GM18868 (cell line): ENCODE data around the gene DNAJB9.
"Not testable (repeated sequence)": the region's sequence is repeated elsewhere in the genome, so short reads cannot be mapped to it uniquely, and the experiment has no call there.

Experiments used
- ATAC-seq: cut with Tn5 transposase; IDR thresholded peaks from one replicate; pipeline ENCODE4 v1.9.1; 2021; ENCODE audit warnings: mild to moderate bottlenecking, moderate library complexity; ENCODE audit not compliant: unreplicated experiment

DNAJB9 gene

GRCh38 chr7:108569381-108570145 is at the start of gene DNAJB9, which contains the start of gene THAP5:
TSS of gene DNAJB9 (plus strand) at chr7:108569874. CDS start at chr7:108571727, 1,853 bp downstream.
TSS of gene THAP5 (minus strand) at chr7:108569706. CDS start at chr7:108569569, 137 bp downstream.
- peak; percentile 92 for ATAC-seq

GRCh38 chr7:108522780-108523179 is 46.9 kb upstream of the DNAJB9 start:
- no peak for ATAC-seq

DNA sequence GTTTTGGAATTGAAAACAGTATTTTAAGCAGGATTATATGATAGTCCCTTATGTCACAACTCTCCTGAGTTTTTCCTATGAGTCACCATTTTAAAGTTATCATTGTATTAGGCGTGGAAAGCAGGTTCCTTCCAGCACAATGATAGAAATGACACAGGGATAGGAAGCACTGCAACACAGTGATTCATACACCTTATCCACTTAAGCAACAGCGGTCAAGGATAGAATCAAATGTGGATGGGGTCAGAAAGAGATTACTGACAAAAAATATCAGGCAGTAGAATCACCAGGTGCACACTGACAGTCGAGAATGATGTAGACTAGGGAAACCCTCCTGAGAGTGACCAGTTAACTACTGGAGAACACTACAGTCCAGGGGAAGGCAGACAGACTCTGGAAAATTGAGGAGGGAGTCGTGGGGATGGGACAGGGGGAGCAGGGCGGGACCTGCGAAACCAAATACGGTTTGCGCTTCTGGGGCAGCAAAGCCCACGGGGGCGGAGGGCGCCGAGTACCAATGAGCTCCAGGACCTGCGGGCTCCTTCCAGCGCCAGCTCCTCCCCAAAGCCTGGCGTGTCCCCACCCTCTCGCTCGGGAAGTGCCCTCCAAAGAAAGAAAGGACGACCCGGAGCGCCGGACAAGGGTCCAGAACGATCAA is 44.2 kb upstream of the DNAJB9 start:
- peak; percentile 42 for ATAC-seq

- peak; percentile 91 for ATAC-seq
These were observed 43.5 kb upstream of the DNAJB9 start, which contains the start of gene PNPLA8 for GRCh38 chr7:108525985-108526767. TSS of gene PNPLA8 (minus strand) at chr7:108526135. CDS start at chr7:108515491, 10,644 bp downstream.

DNA sequence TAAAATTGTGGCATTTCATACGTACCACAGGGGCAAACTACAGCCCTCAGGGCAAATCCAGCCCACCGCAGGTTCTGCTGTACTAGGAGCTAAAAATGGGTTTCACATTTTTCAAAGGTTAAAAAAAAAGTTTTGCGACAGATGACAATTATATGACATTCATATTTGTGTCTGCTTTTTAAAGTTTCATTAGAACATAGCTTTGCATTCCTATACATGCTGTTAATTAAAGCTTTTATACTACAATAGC is 43.0 kb upstream of the DNAJB9 start:
- ATAC-seq = no peak

- ATAC-seq = no peak
These were observed 41.4 kb upstream of the DNAJB9 start for GRCh38 chr7:108528183-108528712.

DNA sequence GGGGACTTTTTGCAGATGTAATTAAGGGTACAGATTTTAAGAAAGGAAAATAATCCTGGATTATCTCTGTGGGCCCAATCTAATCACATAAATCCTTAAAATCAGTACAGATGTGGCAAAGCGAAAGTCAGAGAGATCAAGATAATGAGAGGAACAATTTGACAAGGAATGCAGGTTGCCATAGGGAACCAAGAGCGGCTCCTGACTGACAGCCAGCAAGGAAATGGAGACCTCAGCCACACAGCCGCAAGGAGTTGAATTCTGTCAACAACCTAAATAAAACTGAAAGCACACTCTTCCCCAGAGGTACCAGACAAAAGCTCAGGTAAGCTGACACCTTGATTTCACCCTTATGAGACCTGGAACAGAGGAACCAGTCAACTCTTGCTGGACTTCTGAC is 40.3 kb upstream of the DNAJB9 start:
- ATAC-seq = no peak

DNA sequence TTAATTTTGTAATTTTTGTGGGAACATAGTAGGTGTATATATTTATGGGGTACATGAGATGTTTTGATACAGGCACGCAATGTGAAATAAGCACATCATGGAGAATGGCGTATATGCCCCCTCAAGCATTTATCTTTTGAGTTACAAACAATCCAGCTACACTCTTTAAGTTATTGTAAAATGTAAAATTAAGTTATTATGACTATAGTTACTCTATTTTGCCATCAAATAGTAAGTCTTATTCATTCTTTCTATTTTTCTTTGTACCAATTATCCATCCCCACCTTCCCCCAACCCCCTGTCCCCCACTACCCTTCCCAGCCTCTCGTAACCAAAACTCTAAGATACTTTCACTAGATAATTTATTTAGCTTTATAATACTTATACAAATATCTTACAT is 36.0 kb upstream of the DNAJB9 start:
- ATAC-seq = no peak

- ATAC-seq = no peak
These were observed 34.4 kb upstream of the DNAJB9 start for GRCh38 chr7:108535257-108535656.

DNA sequence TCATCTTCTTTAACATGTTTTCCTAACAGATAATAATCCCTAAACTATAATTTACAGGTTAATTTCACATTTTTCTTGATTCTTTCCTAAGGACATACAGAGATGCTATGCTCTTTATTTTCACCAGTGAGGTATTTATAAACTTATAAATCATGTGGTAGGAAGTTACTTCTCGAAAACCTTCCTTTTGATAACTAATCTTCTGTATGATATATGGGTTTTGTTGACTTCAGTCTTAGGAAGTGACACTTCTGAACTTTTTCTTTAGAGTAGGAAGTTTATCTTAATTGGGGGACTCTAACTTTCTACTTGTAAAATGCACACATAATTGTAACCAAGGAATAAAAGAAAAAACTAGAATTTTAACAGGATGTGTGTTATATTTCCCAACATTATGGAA is 33.9 kb upstream of the DNAJB9 start:
- no peak for ATAC-seq

DNA sequence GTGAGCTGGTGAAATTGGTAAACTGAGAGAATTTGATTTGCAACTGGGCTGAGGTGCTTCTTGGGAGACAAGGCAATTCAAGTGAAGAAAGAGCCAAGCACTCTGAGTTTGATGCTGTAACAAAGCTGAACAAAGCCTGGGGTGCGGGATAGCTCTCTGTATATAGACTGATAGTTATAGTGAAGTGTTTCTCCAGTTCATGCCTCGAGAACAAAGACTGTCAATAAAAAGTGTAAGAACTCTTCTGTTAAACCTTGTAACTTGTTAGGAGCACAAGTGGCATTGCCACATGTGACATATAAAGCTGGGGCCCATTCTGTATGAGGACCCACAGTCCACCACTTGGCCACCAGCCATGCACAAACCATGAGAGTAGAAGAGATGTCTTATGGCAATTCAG is 32.4 kb upstream of the DNAJB9 start:
- no peak for ATAC-seq

DNA sequence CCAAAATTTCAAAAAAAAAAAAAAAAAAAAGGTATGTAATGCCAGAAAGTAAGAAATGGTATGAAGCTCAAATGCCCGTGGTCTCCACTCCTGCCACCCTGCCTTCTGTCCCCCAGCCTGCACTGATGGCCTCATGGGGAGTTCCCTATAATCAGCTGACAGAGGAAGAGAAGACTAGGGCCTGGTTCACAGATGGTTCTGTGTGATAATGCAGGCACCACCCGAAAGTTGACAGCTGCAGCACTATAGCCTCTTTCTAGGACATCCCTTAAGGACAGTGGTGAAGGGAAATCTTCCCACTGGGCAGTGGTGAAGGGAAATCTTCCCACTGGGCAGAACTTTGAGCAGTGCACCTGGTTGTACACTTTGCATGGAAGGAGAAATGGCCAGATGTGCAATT is 31.4 kb upstream of the DNAJB9 start:
- ATAC-seq = peak; percentile 73

DNA sequence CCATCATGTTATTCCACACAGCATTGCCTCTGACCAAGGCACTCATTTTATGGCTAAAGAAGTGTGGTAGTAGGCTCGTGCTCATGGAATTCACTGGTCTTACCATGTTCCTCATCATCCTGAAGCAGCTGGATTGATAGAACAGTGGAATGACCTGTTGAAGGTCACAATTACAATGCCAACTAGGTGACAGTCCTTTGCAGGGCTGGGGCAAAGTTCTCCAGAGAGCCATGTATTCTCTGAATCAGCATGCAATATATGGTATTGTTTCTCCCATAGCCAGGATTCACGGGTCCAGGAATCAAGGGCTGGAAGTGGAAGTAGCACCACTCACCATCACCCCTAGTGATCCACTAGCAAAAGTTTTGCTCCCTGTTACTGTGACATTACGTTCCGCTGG is 31.0 kb upstream of the DNAJB9 start:
- not testable (repeated sequence) for ATAC-seq

- no peak for ATAC-seq
These were observed 28.2 kb upstream of the DNAJB9 start for GRCh38 chr7:108541478-108541877.

DNA sequence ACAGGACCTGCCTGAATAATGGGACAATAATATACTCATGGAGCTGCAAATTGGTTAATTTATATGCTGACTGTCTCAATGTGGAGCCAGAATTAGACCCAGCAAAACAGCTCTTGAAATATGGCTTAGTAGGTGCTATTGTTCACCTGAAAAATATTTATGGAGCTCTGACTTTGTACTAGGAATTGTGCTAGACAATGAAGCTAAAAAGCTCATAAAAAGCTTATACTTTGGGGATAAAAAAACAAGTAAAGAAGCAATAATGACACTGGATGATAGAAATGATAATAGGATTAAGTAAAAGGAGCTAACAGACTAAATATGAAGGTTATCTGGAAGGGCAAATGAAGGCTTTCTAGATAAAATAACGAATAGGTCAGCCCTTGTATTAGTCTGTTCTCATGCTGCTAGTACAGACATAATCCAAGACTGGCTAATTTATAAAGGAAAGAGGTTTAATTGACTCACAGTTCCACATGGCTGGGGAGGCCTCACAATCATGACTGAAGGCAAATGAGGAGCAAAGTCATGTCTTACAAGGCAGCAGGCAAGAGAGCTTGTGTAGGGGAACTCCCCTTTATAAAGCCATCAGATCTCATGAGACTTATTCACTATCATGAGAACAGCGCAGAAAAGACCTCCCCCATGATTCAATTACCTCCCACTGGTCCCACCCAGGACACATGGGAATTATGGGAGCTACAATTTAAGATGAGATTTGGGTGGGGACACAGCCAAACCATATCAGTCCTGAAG is 21.4 kb upstream of the DNAJB9 start:
- not testable (repeated sequence) for ATAC-seq

DNA sequence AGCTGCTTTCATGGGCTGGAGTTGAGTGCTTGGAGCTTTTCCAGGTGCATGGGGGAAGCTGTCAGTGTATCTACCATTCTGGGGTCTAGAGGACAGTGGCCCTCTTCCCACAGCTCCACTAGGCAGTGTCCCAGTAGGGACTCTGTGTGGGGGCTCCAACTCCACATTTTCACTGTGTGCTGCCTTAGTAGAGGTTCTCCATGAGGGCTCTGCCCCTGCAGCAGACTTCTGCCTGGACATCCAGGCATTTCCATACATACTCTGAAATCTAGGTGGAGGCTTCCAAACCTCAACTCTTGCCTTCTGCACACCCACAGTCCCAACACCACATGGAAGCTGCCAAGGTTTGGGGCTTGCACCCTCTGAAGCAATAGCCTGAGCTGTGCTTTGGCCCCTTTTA is 13.0 kb upstream of the DNAJB9 start:
- not testable (repeated sequence) for ATAC-seq

GRCh38 chr7:108557191-108557590 is 12.5 kb upstream of the DNAJB9 start:
- ATAC-seq = no peak

DNA sequence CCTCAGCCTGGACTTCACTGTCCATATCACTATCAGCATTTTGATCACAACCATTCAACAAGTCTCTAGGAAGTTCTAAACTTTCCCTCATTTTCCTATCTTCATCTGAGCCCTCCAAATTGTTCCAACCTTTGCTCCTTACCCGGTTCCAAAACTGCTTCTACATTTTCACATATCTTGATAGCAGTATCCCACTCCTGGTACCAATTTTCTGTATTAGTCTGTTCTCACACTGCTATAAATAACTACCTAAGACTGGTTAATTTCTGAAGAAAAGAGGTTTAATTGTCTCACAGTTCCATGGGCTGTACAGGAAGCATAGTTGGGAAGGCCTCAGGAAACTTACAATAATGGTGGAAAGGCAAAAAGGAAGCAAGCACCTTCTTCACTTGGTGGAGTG is 12.1 kb upstream of the DNAJB9 start:
- ATAC-seq = no peak

DNA sequence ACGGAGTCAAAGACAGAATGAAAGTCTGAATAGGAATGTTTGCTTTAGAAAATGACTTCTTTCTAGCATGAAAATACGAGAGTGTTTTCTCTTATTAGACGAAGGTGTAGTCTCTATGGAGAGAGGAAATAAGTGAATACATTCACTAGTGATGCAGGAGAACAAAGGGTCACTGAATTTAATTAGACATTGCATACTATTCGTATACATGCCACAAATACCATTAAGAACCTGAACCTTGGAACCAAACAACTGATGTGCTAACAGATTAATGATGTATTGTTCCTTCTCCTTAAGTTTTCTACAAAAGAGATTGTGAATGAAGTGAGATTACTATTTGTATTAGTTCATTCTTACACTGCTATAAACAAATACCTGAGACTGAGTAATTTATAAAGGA is 10.4 kb upstream of the DNAJB9 start:
- ATAC-seq = no peak

GRCh38 chr7:108561047-108561619 is 8.5 kb upstream of the DNAJB9 start:
- ATAC-seq = no peak
